GM21528 (cell line): ENCODE measurements around the gene TRIM4.
"Not testable (repeated sequence)": the region's sequence is repeated elsewhere in the genome, so short reads cannot be mapped to it uniquely, and the experiment has no call there.

Experiments used
- ATAC-seq: cut with Tn5 transposase; IDR thresholded peaks from one replicate; pipeline ENCODE4 v1.9.1; 2021; ENCODE audit warnings: mild to moderate bottlenecking, moderate library complexity; ENCODE audit not compliant: unreplicated experiment, low FRiP score

Gene TRIM4, protein sequence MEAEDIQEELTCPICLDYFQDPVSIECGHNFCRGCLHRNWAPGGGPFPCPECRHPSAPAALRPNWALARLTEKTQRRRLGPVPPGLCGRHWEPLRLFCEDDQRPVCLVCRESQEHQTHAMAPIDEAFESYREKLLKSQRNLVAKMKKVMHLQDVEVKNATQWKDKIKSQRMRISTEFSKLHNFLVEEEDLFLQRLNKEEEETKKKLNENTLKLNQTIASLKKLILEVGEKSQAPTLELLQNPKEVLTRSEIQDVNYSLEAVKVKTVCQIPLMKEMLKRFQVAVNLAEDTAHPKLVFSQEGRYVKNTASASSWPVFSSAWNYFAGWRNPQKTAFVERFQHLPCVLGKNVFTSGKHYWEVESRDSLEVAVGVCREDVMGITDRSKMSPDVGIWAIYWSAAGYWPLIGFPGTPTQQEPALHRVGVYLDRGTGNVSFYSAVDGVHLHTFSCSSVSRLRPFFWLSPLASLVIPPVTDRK

DNA sequence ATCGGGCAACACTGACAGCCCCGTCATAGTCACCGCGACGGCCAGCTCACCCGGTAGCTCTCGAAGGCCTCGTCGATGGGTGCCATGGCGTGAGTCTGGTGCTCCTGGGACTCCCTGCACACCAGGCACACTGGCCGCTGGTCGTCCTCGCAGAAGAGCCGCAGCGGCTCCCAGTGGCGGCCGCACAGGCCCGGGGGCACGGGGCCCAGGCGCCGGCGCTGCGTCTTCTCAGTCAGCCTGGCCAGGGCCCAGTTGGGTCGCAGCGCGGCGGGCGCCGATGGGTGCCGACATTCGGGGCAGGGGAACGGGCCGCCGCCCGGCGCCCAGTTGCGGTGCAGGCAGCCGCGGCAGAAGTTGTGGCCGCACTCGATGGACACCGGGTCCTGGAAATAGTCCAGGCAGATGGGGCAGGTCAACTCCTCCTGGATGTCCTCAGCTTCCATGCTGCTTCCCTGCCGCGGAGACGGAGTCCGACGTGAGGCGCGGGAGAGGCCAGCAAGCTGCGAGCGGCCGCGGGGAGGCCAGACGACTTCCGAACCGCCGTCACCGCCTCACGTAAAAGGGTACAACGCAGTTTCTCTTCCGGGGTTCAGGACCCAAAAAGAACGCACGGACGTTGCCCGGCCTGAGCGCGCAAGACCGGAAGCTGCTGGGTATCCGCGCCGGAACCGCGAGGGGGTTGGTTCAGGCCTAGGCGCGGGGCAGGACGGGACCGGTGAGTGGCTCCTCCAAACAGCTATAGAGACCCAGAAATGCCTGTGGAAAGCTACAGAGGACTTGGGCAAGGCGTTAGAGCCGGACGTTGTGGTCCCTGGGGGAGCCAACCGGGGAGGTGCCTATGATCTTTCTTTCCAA, at the start of gene TRIM4:
Gene TRIM4 (minus strand): TSS at position 572 of the 855 bp plus-strand sequence. CDS start 129 bp downstream, at position 443.
- ATAC-seq, result peak; percentile 97

DNA sequence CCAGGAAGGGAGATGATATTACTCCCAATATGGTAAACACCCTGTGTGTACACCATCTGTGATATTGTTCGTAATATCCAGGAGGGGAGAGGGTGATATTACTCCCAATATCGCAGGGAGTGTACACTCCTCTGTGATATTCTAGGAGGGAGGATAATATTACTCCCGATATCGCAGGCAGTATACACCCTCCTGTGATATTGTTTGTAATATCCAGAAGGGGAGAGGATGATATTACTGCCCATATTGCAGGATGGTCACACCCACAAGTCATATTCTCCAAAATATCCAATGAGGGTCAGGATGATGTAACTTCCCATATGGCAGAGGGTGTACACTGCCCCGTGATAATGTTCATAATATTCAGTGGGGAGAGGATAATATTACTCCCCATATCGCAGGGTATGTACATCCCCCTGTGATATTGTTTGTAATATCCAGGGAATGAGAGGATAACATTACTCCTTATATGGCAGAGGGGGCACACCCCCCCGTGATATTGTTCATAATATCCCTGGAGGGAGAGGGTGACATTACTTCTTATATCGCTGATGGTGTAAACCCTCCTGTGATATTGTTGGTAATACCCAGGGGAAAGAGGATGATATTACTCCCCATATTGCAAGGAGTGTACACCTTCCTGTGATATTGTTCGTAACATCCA, 39.4 kb upstream of the TRIM4 start:
- ATAC-seq, result no peak

DNA sequence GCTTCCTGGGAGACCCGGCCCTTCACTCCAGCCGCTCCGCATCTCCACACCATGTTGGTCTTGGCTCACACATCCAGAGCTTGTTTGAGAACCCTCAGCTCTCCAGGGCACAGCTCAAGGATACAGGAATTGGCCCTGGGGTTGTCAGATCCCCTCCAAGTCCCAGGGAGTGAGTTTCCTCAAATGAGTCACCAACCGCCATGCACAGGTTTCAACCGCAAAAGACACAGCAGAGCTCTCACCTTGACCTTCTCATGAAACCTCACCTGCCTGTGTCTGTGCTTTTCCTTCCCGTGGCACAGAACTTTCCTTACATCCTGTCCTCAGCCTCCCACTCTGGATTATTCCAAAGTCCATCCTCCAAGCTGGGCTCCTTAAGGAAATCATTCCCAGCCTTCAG, 35.9 kb upstream of the TRIM4 start:
- no peak for ATAC-seq

DNA sequence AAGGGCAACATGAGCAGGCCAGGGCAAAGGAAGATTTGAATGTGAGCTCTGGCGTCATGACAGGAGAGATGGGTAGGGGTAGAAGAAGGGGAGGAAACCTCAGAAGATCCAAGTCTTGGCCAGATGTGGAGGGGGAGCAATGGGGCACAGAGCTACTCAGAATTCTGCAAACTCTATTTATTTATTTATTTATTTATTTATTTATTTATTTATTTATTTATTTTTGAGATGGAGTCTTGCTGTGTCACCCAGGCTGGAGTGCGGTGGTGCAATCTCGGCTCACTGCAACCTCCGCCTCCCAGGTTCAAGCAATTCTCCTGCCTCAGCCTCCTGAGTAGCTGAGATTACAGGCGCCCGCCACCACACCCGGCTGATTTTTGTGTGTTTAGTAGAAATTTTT, 35.3 kb upstream of the TRIM4 start:
- not testable (repeated sequence) for ATAC-seq

DNA sequence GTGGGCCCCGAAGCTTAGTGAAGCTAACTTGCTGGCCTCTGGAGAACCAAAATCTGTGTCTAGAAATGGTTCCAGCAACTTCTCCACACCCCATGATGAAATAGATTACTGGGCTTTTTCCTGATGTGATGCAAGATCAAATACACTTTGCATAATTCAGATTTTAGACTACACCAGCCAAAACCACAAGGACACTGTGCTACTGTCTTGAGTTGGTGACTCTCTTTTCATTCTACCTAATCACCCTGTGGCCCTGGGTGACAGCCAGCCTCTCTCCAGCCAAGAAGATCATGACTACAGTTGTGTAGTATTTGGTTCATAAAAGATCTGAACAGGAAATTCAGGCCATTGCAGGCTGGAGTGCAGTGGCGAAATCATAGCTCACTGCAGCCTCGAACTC, 34.3 kb upstream of the TRIM4 start:
- no peak for ATAC-seq

DNA sequence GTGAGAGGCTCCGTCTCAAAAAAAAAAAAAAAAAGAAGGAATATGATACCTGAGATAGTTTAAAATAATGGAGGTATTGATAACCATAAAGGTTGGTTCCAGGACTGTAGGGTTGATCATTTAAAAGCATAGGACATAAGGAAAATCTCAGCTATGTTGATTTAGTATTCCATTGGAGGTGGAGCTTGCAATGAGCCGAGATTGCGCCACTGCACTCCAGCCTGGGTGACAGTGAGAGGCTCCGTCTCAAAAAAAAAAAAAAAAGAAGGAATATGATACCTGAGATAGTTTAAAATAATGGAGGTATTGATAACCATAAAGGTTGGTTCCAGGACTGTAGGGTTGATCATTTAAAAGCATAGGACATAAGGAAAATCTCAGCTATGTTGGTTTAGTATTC, 33.3 kb upstream of the TRIM4 start:
- not testable (repeated sequence) for ATAC-seq

DNA sequence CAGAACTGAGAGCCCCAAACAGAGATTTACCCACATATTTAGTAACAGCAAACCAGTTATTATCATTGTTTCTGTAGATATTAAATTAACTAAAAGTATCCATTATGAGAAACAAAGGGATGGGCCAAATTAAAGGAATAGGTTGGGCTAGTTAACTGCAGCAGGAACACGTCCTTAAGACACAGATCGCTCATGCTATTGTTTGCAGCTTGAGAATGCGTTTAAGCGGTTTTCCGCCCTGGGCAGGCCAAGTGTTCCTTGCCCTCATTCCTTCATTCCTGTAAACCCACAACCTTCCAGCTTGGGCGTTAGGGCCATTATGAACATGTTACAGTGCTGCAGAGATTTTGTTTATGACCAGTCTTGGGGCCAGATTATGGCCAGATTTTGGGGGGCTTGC, 31.5 kb upstream of the TRIM4 start:
- not testable (repeated sequence) for ATAC-seq

DNA sequence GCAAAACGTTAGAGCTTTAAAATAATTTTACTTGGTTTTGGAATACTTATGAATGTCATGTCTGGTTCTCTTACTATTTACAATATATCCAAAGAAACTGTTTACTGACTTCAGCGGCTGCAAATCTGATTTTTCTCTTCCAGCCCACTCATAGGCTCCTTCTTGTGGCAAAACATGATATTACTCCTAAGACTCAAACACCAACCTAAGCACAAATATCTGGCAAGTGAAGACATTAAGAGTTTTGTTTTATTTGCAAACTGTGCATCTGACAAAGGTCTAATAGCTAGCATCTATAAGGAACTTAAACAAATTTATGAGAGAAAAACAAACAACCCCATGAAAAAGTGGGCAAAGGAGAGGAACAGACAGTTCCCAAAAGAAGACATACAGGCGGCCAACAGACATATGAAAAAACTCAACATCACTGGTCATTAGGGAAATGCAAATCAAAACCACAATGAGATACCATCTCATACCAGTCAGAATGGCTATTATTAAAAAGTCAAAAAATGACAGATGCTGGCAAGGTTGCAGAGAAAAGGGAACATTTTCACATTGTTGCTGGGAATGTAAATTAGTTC, 30.4 kb upstream of the TRIM4 start:
- no peak for ATAC-seq

DNA sequence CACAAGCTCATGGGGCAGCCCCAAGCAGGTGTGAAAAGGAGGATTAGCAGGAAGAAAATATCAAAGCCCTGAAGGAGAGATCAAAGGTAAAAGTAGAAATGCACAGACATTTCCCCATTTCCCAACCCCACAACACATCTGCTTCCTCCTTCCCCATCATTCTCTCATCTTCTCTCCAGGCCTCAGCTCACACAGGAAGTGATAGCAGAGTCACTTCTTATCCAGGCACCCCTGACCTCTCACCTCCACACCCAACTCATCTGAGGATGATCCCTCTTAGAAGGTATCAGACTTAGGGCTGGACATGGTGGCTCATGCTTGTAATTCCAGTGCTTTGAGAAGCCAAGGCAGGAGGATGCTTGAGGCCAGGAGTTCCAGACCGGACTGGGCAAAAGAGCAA, 28.3 kb upstream of the TRIM4 start:
- ATAC-seq, result no peak

DNA sequence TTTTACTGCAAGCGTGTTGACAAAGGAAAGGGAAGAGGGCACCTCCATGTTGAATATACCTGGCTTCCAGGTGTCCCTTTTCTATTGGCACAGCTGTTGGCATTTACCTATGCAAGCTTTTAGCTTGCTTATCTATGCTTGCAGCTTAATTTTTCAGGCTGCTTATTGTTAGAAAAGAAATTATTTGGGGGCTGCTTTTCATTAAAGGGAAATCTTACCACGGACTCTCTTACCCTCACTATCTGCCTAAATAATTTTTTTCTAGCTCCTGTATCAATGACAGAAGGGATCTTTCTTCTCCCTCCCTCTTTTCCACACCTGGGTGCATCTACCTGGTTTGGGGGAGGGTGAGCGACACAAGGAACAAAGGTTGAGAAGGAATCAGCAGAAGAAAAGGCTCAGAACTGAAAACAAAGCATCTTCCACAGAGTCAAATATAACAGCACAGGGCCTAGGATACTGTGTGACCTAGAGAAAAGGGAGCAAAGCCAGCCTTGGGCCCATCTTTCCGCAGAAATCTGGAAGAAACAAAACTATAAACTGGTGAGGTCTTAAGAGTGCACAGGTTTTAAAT, 25.3 kb upstream of the TRIM4 start:
- no peak for ATAC-seq

DNA sequence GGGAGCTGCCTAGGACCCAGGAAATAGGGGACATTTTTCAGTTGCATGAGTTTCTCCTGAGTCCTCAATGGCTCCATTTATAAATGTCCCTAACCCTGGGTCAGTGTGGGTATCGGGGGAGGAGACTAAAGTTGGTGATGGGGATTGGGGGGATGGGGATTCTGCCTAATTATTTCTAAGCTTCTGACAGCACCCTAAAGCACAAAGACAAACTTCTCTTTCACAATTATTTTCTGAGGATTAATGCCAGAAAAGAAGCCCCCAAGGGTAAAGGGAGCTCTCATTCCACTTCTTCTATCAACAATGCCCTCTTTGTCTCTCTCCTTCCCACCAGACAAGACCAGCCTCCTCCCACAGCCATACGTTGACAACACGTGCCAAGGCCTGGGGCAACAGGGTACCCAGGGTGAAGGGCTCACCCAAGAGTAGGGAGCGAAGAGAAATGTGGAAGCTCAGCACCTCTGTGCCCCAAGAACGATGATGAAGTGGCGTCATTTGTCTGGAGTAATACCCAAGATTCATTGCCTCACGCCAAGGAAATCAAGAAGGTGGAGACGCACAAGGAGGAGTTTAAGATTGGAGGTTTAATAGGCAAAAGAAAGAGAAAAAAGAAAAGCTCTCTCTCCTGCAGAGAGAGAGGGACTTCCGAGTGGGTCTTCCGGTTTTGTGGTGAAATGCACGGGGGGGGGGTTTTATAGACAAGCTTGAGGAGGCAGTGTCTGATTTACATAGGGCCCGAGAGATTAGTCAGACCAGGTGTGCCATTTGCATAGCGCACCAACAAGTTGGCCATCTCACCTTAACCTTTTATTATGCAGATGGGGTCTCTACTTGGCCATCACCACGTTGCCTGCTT, 24.5 kb upstream of the TRIM4 start:
- no peak for ATAC-seq

DNA sequence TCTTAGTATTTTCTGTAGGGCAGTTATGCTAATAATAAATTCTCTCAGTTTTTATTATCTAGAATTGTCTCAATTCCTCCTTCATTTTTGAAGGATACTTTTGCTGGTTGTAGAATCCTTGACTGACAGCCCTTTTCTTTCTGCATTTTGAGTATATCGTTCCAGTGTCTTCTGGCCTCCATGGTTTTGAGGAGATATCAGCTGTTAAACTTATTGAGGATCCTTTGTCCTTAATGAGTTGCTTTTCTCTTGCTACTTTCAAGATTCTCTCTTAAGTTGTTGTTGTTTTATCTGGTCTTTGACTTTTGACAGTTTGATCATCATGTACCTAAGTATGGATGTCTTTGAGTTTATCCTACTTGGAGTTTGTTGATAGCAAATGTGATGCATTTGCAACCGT, 19.0 kb upstream of the TRIM4 start:
- ATAC-seq, result no peak

DNA sequence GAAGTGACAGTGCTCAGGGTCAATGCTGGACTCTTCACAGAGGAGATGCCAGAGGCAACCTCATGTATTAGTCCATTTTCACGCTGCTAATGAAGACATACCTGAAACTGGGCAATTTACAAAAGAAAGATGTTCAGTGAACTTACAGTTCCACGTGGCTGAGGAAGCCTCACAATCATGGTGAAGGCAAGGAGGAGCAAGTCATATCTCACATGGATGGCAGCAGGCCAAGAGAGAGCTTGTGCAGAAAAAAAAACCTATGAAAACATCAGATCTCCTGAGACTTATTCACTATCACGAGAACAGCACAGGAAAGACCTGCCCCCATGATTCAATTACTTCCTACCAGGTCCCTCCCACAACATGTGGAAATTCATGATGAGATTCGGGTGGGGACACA, 15.7 kb upstream of the TRIM4 start:
- not testable (repeated sequence) for ATAC-seq

DNA sequence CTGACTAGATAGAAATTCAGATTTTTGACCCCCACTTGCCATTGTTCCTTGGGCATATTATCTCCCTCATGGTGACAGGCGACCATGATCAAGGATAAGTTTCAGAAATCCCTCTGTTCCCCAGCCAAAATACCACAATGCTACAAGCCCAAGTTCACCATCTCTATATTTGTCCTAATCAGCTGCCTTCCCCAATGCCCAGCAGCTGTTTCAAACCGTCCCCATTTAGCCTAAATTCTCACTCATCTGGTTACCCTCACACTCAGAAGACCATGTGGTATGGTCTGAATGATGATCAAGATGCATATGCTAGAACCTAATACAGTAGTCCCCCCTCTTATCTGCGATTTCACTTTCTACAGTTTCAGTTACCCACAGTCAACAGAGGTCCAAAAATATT, 11.0 kb upstream of the TRIM4 start:
- no peak for ATAC-seq

DNA sequence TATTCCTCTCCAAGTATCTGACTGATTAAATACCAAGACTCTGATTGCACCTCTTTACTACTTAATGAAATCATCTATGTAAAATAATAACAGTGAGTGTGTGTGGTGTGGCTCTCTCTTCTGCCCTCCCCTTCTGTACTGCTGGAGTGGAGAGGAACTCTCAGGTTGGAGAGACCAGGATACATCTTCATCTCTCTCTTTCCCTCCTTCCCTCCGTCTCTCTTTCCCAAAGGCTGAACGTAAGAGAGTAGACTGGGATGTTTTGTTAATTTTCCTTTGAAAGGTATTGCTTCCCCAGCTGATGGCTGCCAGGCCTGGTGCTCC, 10.4 kb upstream of the TRIM4 start:
- ATAC-seq, result no peak

DNA sequence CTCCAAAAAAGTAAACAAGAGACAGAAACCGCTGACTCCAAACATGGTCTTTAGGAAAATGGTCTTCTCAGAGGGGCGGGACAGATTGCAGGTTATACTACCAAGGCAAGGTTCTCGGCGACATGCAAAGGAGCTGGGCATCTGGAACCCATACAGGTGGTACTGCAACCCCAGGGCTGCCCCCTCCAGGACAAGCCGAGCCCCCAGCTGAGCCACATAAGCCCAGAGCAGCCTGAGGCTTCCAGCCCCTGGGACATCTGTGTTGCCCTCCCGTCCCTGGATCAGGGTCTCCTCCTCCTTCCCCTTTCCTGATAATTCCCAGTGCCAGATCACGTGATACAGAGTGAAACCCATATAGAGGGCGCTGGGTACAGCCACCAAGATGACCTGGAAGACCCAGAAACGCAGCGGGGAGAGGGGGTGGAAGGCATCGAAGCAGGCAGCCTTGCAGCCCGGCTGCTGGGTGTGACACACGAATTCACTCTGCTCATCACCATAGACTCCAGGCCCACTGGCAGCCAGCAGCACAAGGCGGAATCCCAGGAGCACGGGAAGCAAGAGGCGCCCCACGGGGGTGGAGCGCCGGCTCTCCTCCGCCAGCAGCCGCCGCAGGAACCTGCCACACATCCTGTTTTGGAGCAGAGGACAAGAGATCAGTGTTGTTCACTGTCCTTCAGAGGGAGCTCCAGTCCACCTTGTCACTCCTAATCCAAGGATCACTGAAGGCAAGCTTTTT, 9.8 kb upstream of the TRIM4 start, which contains the start of gene GJC3:
Gene GJC3 (minus strand): TSS at position 627 of the 736 bp plus-strand sequence. CDS start 0 bp downstream, at position 627.
- no peak for ATAC-seq

DNA sequence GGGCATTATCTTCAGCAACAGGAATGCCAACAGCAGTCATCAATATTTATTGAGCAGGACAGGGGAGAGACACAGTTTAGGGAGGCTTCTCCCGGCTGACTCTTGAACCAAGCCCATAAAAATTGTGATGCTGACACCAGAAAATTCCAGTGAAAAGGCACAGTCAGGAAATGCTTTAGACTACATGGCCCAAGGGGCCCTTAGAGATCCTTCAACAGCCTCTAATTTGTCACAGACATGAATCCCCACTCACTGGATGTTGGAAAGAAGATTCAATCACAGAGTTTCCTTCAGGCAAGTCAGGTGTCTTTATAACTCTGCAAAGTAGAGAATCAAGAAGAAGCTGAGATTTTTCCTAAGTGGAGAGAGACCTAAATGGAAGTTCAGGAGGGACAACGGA, 8.9 kb upstream of the TRIM4 start:
- no peak for ATAC-seq

DNA sequence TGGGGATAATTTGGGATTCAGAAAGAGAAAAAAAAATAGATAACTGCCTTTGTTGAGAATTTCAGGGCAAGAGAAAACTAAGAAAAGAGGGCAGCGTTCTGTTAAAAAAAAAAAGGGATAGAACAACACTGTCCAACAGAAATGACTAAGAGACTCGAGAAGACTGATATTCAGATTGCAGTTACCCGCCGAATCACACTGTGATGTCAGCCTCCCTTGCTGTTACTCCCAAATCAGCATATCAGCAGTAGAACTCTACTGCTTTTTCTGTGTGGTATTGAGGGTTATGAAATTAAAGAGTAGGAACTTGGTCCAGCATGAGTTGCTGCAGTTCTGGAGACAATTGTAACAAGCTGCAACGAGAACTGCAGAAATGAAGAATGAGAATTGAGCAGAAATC, 8.2 kb upstream of the TRIM4 start:
- no peak for ATAC-seq

DNA sequence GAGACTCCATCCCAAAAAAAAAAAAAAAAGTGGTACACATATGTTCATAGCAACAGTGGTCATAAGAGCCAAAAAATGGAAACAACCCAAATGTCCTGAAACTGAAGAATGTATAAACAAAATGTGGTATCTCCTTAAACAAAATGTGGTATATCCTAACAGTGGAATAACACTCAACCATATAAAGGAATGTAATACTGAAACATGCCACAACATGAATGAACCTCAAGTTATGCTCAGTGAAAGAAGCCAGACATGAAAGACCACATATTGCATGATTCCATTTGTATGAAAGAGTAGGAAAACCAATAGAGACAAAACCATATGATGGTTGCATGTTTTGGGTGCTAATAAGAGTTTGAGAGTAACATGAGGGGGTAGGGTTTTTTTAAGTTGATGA, 7.0 kb upstream of the TRIM4 start:
- no peak for ATAC-seq
